Activated CD4-positive, alpha-beta memory T cell treated with anti-CD3 and anti-CD28 coated beads for 36 hours (primary cell): ENCODE results near the gene HPCAL1. TPM values are rescaled to one million over a fixed set of nuclear protein-coding genes. Genes with fewer than 3 reads are reported as not detected.

ENCODE experiments used
- CTCF ChIA-PET: fragments of 350-600 bp; sonication (Branson Sonifier 250); formaldehyde crosslinking; loops from one replicate; lab custom pipeline; 2021; ENCODE audit warnings: antibody characterized with exemption, inconsistent platforms; lab: Charles Lee
- POLR2A ChIA-PET: fragments of 350-600 bp; sonication (Branson Sonifier 250); formaldehyde crosslinking; loops from one replicate; lab custom pipeline; 2021; ENCODE audit warnings: antibody characterized with exemption; lab: Charles Lee
- DNase-seq: peaks from one replicate; pipeline ENCODE4 v3.0.0-alpha.2; 2020
- H3K27ac Mint-ChIP-seq: one replicate; pipeline ENCODE4 v1.8.0; 2021; ENCODE audit warnings: mixed read lengths
- H3K27me3 Mint-ChIP-seq: one replicate; pipeline ENCODE4 v1.8.0; 2021; ENCODE audit warnings: mixed read lengths
- H3K36me3 Mint-ChIP-seq: one replicate; pipeline ENCODE4 v1.8.0; 2021; ENCODE audit warnings: mixed read lengths
- H3K4me1 Mint-ChIP-seq: one replicate; pipeline ENCODE4 v1.8.0; 2021; ENCODE audit warnings: low read depth, mixed read lengths
- H3K4me3 Mint-ChIP-seq: one replicate; pipeline ENCODE4 v1.8.0; 2021; ENCODE audit warnings: mild to moderate bottlenecking, mixed read lengths
- H3K9me3 Mint-ChIP-seq: one replicate; pipeline ENCODE4 v1.8.0; 2021; ENCODE audit warnings: mixed read lengths
- intact Hi-C: fragments of 100-400 bp; cut with micrococcal nuclease; formaldehyde crosslinking; loops from one replicate; pipeline ENCODE4 v1.15.1; 2023
- total RNA-seq, 2 experiments: library from RNA; stranded (reverse); gene quantifications; one replicate each; pipeline ENCODE4 v1.2.3, GENCODE V29; 2021

HPCAL1 gene
- total RNA-seq, 2 experiments from 2014 or later: 82.2 to 82.6 TPM

DNA sequence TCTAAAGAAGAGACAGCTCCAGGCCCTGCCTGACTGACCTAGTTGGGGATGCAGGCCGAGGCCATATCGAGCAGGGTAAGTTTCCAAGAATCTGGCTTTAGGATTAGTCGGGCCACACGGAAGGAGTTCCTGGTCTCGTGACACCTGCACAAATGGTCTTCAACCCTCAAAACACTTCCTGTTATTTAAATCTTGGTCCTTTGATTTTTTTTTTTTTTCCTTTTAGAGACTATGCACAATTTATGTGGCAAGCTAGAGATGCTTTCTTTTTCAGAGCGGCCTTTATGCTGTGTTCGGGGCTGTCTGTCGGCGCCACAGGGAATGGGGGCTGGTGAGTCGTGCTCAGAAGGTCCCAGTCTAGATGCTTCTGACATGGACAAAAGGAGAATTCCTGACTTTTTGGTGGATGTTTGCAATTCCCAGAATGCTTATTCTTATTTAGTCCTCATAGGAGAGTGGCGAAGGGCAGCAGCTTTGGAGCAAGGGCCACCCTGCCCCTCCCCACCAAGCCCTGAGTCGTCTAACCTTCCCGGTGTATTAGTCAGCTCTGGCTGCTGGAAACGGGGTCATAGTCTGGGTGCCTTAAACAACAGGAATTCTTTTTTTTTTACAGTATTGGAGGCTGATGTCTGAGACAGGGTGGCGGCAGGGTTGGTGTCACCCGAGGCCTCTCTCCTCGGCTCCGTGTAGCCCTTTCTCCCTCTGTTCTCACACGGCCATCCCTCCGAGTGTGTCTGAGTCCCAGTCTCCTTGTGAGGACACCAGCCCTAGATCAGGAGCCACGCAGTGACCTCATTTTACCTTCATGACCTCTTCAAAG is 27.4 kb downstream of the HPCAL1 start:
- Mint-ChIP-seq H3K4me1 (peaks cover 86% of the 10 kb centered on the region), H3K27ac (peak overlapping the region; percentile 90), H3K4me3 (peak overlapping the region; percentile 86), H3K9me3 (no peaks in the 10 kb centered on the region), H3K27me3 (no peaks in the 10 kb centered on the region), H3K36me3 (peaks cover 11% of the 10 kb centered on the region)
- POLR2A ChIA-PET: interaction anchor here (0.6 to 3.8 kb wide), 7 partner anchors 10 to 301 kb away, joined by 3 to 65 read pairs (median 3); partner anchors contain the start of gene HPCAL1
- intact Hi-C loops: loop anchor here (1.0 to 5.0 kb wide), 3 partner anchors 25 to 58 kb away; no protein-coding TSS in a partner anchor
- DNase-seq: peak; percentile 38
- CTCF ChIA-PET: interaction anchor here (0.7 to 8.0 kb wide), 6 partner anchors 16 to 257 kb away, joined by 3 to 79 read pairs (median 5); partner anchors contain the start of gene HPCAL1

DNA sequence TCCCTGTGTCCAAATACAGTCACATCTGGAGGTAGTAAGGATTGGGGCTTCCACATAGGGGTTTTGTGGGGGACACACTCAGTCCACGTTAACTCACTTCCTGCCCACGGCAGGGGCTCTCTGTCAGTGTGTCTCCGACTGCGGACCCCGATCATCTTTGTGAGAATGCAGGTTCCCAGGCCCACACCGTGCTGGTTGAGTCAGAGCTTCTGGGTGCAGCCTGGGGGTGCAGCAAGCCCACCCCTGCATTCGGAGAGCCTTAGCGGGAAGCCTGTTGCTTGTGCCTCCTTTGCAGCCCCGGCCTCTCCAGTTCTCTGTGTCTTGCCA is 28.0 kb downstream of the HPCAL1 start:
- Mint-ChIP-seq H3K27me3 (no peaks in the 10 kb centered on the region), H3K4me1 (peaks cover 81% of the 10 kb centered on the region), H3K36me3 (peaks cover 16% of the 10 kb centered on the region), H3K9me3 (no peaks in the 10 kb centered on the region), H3K4me3 (peak overlapping the region; percentile 86), H3K27ac (peak overlapping the region; percentile 90)
- intact Hi-C loops: loop anchor here (2.0 to 5.0 kb wide), 2 partner anchors 52 to 58 kb away; no protein-coding TSS in a partner anchor
- POLR2A ChIA-PET: interaction anchor here (1.4 to 3.8 kb wide), 6 partner anchors 7 to 210 kb away, joined by 4 to 65 read pairs (median 8); partner anchors contain the start of genes HPCAL1 and ODC1
- CTCF ChIA-PET: interaction anchor here (0.9 to 8.0 kb wide), 7 partner anchors 8 to 233 kb away, joined by 3 to 79 read pairs (median 4); partner anchors contain the start of gene HPCAL1
- no peak for DNase-seq

DNA sequence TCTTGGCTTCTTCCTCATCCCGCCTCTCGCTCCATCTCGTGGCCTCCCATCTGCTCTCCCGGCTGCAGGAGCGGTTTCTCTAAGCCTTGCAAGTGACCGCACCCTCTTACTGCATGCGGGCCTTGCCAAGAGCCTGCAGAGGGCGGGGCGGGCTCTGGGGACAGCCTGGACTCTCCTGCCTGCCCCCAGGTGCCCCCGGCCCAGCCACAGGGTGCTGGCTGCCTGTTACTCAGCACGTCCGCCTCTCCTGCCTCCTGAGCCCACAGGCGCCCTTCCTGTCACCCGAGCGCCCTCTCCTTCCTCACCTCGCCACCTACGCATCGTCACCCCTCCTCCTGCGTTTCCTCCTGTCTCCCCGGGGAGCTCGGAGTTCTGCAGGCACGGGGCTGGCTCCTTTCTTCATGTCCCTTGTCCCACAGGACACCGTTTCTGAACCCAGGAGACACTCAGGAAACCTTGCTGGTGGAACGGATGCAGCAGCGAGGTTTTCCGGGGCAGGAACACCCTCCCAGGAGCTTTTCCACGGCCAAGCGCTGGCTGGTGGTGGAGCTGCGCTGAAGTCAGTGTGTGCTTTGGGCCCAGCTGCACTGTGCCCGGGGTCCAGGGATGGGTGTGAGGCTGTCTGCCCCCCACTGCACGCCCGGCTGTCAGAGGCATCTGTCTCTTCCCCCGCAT is 28.5 kb downstream of the HPCAL1 start:
- POLR2A ChIA-PET: interaction anchor here (0.5 to 3.8 kb wide), 9 partner anchors 8 to 332 kb away, joined by 3 to 65 read pairs (median 5); partner anchors contain the start of genes HPCAL1 and ODC1
- Mint-ChIP-seq H3K9me3 (no peaks in the 10 kb centered on the region), H3K36me3 (peaks cover 16% of the 10 kb centered on the region), H3K4me1 (peaks cover 76% of the 10 kb centered on the region), H3K4me3 (peak overlapping the region; percentile 86), H3K27ac (peak overlapping the region; percentile 90), H3K27me3 (no peaks in the 10 kb centered on the region)
- CTCF ChIA-PET: interaction anchor here (0.6 to 8.0 kb wide), 10 partner anchors 8 to 236 kb away, joined by 3 to 79 read pairs (median 4); partner anchors contain the start of gene HPCAL1
- DNase-seq: peak; percentile 91
- intact Hi-C loops: loop anchor here (2.0 to 5.0 kb wide), 2 partner anchors 52 to 59 kb away; no protein-coding TSS in a partner anchor

DNA sequence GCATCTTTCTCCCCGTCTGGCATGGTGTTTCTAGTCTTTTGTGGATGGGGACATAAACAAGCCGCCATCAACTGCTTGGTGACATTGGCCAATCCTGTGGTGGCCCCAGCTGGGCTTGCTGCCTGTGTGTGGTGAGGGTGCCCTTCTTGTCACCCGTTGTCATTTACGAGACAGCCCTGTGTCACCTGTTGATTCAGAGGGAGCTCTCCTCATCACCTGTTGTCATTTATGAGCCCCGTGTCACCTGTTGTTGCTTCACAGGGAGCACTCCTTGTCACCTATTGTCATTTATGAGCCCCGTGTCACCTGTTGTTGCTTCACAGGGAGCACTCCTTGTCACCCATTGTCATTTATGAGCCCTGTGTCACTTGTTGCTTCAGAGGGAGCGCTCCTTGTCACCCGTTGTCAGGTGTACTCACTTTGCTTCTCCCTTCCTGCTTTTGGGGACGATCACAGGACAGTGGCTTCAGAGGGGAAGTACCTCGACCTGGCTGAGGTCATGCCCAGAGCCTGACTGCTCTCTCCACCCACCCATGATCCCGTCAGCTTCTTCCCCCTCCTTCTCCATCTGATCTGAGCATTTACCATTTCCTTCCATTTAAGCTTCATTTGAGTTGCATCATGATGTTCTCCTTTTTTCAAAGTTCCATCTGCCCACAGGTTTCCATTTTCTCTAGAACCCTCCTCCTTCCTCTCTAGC is 29.1 kb downstream of the HPCAL1 start:
- H3K4me3 Mint-ChIP-seq: peak overlapping the region; percentile 86
- peak; percentile 86 for DNase-seq
- H3K27me3 Mint-ChIP-seq: no peaks in the 10 kb centered on the region
- H3K27ac Mint-ChIP-seq: peak overlapping the region; percentile 90
- ChIA-PET CTCF (interaction anchor here (0.6 to 8.0 kb wide), 9 partner anchors 9 to 237 kb away, joined by 3 to 79 read pairs (median 3); partner anchors contain the start of gene HPCAL1), POLR2A (interaction anchor here (0.5 to 3.8 kb wide), 13 partner anchors 9 to 332 kb away, joined by 3 to 65 read pairs (median 4); partner anchors contain the start of genes HPCAL1 and ODC1)
- H3K36me3 Mint-ChIP-seq: peaks cover 16% of the 10 kb centered on the region
- peaks cover 71% of the 10 kb centered on the region for H3K4me1 Mint-ChIP-seq
- H3K9me3 Mint-ChIP-seq: no peaks in the 10 kb centered on the region
- intact Hi-C loops: loop anchor here (1.0 to 5.0 kb wide), 7 partner anchors 30 to 322 kb away; partner anchors contain the start of gene HPCAL1

DNA sequence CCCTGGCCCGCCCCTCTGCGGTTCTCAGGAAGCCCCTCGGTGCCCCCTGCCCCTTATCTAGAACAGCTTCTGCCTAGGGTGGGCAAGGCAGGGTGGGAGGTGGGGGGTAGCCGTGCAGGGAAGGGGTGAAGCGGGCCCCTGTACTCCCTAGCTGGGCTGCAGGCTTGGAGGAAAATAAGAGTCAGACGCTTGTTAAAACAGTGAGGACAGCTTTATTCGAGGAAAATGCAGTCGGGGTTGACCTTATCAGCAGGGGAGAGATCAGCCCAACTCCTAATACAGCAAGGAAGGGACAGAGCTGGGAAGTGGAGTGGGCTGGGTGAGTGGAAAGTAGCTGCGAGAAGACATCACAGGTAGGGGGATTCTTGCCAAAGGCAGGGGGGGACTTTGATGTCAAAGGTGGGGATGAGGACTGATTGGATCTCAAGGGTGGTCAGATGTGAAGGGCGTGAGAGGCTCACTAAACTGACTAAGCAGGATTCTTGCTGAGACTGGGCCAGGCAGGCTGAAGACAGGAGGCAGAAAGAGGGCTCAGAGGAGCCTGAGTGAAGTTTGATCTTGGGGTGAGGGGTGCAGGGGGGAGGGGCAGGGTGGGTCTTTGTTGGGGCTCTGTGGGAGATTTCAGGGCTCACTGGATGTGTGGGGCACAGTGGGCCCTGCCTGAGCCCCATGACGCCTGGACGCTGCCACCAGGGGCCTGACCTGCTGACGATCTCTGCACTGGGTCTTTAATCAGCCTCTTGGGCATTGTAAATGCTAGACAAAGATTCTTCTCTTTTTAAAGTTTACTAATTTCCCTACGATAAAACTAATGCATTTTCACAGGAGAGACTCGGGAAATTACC is 29.9 kb downstream of the HPCAL1 start:
- intact Hi-C loops: loop anchor here (1.0 to 5.0 kb wide), 6 partner anchors 30 to 322 kb away; partner anchors contain the start of gene HPCAL1
- Mint-ChIP-seq H3K4me3 (peak overlapping the region; percentile 86), H3K27me3 (no peaks in the 10 kb centered on the region), H3K36me3 (peaks cover 16% of the 10 kb centered on the region), H3K27ac (peak overlapping the region; percentile 90), H3K9me3 (no peaks in the 10 kb centered on the region), H3K4me1 (peaks cover 66% of the 10 kb centered on the region)
- peak; percentile 59 for DNase-seq
- CTCF ChIA-PET: interaction anchor here (1.1 to 8.0 kb wide), 4 partner anchors 29 to 76 kb away, joined by 3 to 79 read pairs (median 18); partner anchors contain the start of gene HPCAL1
- POLR2A ChIA-PET: interaction anchor here (0.6 to 3.8 kb wide), 9 partner anchors 9 to 209 kb away, joined by 3 to 65 read pairs (median 4); partner anchors contain the start of genes HPCAL1 and ODC1

DNA sequence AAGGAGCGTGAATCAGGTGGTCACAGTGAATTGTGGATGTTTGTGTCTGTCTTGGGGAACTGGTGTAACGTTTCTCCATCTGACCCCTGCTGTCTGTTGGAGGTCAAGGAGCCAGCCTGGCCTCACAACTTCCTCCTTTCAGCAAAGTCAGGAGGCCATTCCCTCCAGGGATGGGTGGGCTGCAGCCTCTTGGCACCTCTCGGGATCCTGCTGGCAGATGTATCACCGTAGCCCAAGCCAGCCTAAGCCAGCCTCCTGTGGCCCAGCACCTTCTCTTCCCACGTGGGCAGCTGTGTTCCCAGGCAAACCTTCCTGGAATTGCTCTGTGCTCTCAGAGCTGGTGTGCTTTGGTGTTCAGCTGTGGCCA is 30.5 kb downstream of the HPCAL1 start:
- intact Hi-C loops: loop anchor here (2.0 to 5.0 kb wide), 2 partner anchors 61 to 112 kb away; no protein-coding TSS in a partner anchor
- Mint-ChIP-seq H3K36me3 (peaks cover 16% of the 10 kb centered on the region), H3K27me3 (no peaks in the 10 kb centered on the region), H3K9me3 (no peaks in the 10 kb centered on the region), H3K27ac (peak overlapping the region; percentile 90), H3K4me1 (peaks cover 66% of the 10 kb centered on the region), H3K4me3 (peak overlapping the region; percentile 86)
- no peak for DNase-seq
- POLR2A ChIA-PET: interaction anchor here (1.0 to 1.2 kb wide), 2 partner anchors 30 to 74 kb away, joined by 3 read pairs; no protein-coding TSS in a partner anchor
- CTCF ChIA-PET: interaction anchor here (1.8 to 4.7 kb wide), 2 partner anchors 30 to 76 kb away, joined by 5 to 33 read pairs; partner anchors contain the start of gene HPCAL1

DNA sequence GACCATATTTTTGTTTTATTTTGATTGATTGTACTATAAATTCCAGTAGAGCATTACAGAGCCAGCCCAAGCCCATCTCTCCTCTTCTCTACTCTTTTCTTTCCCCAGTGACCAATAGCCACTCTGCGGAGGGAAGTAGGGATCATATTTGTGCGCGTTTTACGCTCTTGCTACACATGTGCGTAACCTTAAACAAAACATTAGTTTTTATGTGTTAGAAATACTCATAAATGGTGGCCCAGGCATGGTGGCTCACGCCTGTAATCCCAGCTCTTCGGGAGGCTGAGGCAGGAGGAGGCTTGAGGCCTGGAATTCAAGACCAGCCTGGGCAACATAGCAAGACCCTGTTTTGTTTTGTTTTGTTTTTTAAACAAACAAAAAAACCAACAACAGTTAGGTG is 31.3 kb downstream of the HPCAL1 start:
- no peak for DNase-seq
- H3K4me1 Mint-ChIP-seq: peaks cover 64% of the 10 kb centered on the region
- ChIA-PET CTCF (interaction anchor here (1.8 to 4.7 kb wide), 2 partner anchors 30 to 75 kb away, joined by 5 to 33 read pairs; partner anchors contain the start of gene HPCAL1), POLR2A (interaction anchor here (1.0 to 1.2 kb wide), 2 partner anchors 30 to 73 kb away, joined by 3 read pairs; no protein-coding TSS in a partner anchor)
- intact Hi-C loops: loop anchor here (2.0 to 5.0 kb wide), 2 partner anchors 62 to 111 kb away; no protein-coding TSS in a partner anchor
- no peaks in the 10 kb centered on the region for H3K9me3 Mint-ChIP-seq
- peak overlapping the region; percentile 90 for H3K27ac Mint-ChIP-seq
- no peak overlapping the region for H3K4me3 Mint-ChIP-seq
- H3K27me3 Mint-ChIP-seq: no peaks in the 10 kb centered on the region
- H3K36me3 Mint-ChIP-seq: peaks cover 18% of the 10 kb centered on the region

DNA sequence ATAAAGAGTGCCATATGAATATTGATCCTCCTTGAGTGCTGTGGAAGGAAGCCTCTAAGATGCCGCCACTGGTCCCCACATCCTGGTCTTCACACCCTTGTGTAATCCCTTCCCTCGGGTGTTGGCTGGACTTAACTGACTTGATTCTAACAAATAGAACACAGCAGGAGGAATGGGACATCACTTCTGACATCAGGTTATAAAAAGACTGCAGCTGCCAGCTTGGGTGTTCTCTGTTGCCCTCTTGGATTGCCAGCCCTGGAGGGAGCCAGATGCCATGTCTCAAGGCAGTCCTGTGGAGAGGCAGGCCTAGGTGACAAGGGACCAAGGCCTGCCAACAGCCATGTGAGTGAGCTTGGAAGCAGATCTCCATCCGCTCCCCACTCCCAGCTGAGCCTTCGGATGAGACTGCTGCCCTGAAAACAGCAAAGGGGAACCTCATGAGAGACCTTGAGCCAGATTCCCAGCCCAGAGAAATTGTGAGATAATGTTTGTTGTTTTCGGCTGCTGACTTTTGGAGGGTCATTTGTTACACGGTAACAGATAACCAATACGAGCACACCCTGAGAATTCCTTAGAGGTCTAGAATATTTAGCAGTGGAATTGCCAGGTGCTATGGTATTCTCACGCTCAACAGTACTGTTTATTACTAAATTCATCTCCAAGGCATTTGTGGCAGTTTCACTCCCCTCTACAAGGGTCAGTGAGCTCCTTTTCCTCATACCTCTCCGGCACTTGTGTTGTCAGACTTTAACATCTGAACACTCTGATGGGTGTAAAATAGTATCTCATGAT is 32.5 kb downstream of the HPCAL1 start:
- Mint-ChIP-seq H3K4me3 (no peak overlapping the region), H3K36me3 (peaks cover 18% of the 10 kb centered on the region), H3K27me3 (no peaks in the 10 kb centered on the region), H3K9me3 (no peaks in the 10 kb centered on the region), H3K4me1 (peaks cover 60% of the 10 kb centered on the region), H3K27ac (no peak overlapping the region)
- CTCF ChIA-PET: interaction anchor here (0.5 to 1.8 kb wide), 3 partner anchors 74 to 351 kb away, joined by 3 to 5 read pairs (median 3); no protein-coding TSS in a partner anchor
- DNase-seq: no peak
- intact Hi-C loops: no loop called here
- POLR2A ChIA-PET: no interaction called here

DNA sequence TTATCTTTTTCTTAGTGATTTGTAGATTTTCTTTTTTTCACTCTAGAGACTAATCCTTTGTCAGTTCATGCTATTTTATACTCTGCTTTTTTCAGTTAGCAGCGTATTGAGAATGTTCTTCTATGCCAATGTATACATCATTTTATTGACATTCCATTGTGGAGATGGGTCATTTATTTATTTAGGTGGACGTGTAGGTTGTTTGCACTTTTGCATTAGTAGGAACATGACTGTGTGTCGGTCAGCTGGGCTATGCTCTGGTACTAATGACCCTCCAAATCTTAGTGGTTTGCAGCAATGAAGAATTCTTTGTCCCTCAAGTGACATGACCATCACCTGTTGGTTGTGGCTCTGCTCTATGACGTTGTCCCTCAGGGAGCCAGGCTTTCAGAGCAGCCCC is 33.6 kb downstream of the HPCAL1 start:
- CTCF ChIA-PET: no interaction called here
- H3K9me3 Mint-ChIP-seq: no peaks in the 10 kb centered on the region
- H3K27me3 Mint-ChIP-seq: no peaks in the 10 kb centered on the region
- no peak for DNase-seq
- no peak overlapping the region for H3K4me3 Mint-ChIP-seq
- H3K36me3 Mint-ChIP-seq: peaks cover 11% of the 10 kb centered on the region
- no peak overlapping the region for H3K27ac Mint-ChIP-seq
- peaks cover 58% of the 10 kb centered on the region for H3K4me1 Mint-ChIP-seq
- intact Hi-C loops: no loop called here
- POLR2A ChIA-PET: no interaction called here
